Measurements from ENCODE around the gene SPRY2. TPM values are rescaled to one million over a fixed set of nuclear protein-coding genes. Genes with fewer than 3 reads are reported as not detected.
"Not testable (repeated sequence)": the region's sequence is repeated elsewhere in the genome, so short reads cannot be mapped to it uniquely, and the experiment has no call there.

The SPRY2 gene
- total RNA-seq, 4 donors from 2014 or later: 26.4 to 40.4 (median 37.0) TPM

- no peak for TF ChIP-seq POLR2A (IDR thresholded peaks at IDR 0.05)
- TF ChIP-seq CTCF (IDR thresholded peaks at IDR 0.05): no peak
- intact Hi-C loops (cut with DNase I; ENCODE audit: low total_unique reads): no loop called here
- WGBS, 2 donors: 77 to 85% methylated on average over 2 of the region's 2 CpGs
- no peak for DNase-seq (ENCODE audit: low spot score in 2 of 2)
- H3K4me3 ChIP-seq (ENCODE audit: low read depth, poor library complexity, severe bottlenecking): no peak overlapping the region
Measured at GRCh38 chr13:80361298-80361697, 20.4 kb upstream of the SPRY2 start.

- no peak overlapping the region for H3K4me3 ChIP-seq (ENCODE audit: low read depth, poor library complexity, severe bottlenecking)
- TF ChIP-seq CTCF (IDR thresholded peaks at IDR 0.05): no peak
- no peak for TF ChIP-seq POLR2A (IDR thresholded peaks at IDR 0.05)
- intact Hi-C loops (cut with DNase I; ENCODE audit: low total_unique reads): no loop called here
- DNase-seq (ENCODE audit: low spot score in 2 of 2): no peak
Measured at GRCh38 chr13:80360453-80360800, 19.5 kb upstream of the SPRY2 start.

GRCh38 chr13:80359778-80360452 is 19.0 kb upstream of the SPRY2 start:
- TF ChIP-seq CTCF (IDR thresholded peaks at IDR 0.05) (no peak), POLR2A (IDR thresholded peaks at IDR 0.05) (no peak)
- intact Hi-C loops (cut with DNase I; ENCODE audit: low total_unique reads): loop anchor here (5.0 kb wide), 1 partner anchor 167 kb away; no protein-coding TSS in a partner anchor
- DNase-seq (ENCODE audit: low spot score in 2 of 2): no peak
- H3K4me3 ChIP-seq (ENCODE audit: low read depth, poor library complexity, severe bottlenecking): no peak overlapping the region
- 62 to 66% methylated on average over 6 of the region's 6 CpGs for WGBS, 2 donors

- no peak for DNase-seq (ENCODE audit: low spot score in 2 of 2)
- TF ChIP-seq CTCF (IDR thresholded peaks at IDR 0.05) (no peak), POLR2A (IDR thresholded peaks at IDR 0.05) (no peak)
- 77 to 81% methylated on average over 4 of the region's 4 CpGs for WGBS, 2 donors
- no peak overlapping the region for H3K4me3 ChIP-seq (ENCODE audit: low read depth, poor library complexity, severe bottlenecking)
- intact Hi-C loops (cut with DNase I; ENCODE audit: low total_unique reads): loop anchor here (5.0 kb wide), 1 partner anchor 168 kb away; no protein-coding TSS in a partner anchor
Measured at GRCh38 chr13:80359414-80359777, 18.5 kb upstream of the SPRY2 start.

GRCh38 chr13:80355496-80356094 is 14.7 kb upstream of the SPRY2 start:
- not testable (repeated sequence) for DNase-seq (ENCODE audit: low spot score in 2 of 2); H3K4me3 ChIP-seq (ENCODE audit: low read depth, poor library complexity, severe bottlenecking)
- intact Hi-C loops (cut with DNase I; ENCODE audit: low total_unique reads): loop anchor here (5.0 kb wide), 1 partner anchor 172 kb away; no protein-coding TSS in a partner anchor
- WGBS, 2 donors: 97 to 100% methylated on average over 27 to 32 of the region's 32 CpGs

GRCh38 chr13:80348750-80349149 is 7.8 kb upstream of the SPRY2 start:
- no peak overlapping the region for H3K4me3 ChIP-seq (ENCODE audit: low read depth, poor library complexity, severe bottlenecking)
- WGBS, 2 donors: 95 to 96% methylated on average over 6 of the region's 6 CpGs
- intact Hi-C loops (cut with DNase I; ENCODE audit: low total_unique reads): no loop called here
- no peak for DNase-seq (ENCODE audit: low spot score in 2 of 2)
- TF ChIP-seq CTCF (IDR thresholded peaks at IDR 0.05): no peak
- TF ChIP-seq POLR2A (IDR thresholded peaks at IDR 0.05): no peak
